ENCODE data around the gene ASAP2.

DNA sequence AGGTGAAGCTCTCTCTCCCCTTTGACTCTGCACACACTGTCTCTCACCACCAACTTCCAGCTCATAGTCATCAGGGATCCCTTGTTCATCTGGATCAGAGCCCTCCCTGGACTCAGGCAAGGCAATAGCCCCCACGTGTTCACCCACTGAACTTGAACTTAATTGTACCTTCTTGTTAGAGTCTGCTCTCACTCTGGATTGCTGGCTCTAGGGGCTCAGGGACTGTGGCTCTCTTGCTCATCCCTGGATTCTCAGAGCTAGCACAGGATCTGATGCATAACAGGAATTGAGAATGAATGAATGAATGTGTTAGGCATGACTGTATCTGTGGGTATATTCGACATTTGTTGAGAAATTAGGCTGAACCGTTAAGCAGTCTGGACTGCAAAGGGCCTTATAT is 16.7 kb upstream of the ASAP2 start:
- TF ChIP-seq CTCF (conservative IDR thresholded peaks at IDR 0.05): no peak
- TF ChIP-seq EZH2 (IDR thresholded peaks at IDR 0.05; ENCODE audit: low read depth): no peak

Measured in PC-9 (cell line).